Coronary artery (tissue), 2 donors: ENCODE data around the gene DCHS1.

Experiments used
- DNase-seq: peaks from one replicate; pipeline ENCODE4 v3.0.0-alpha.2; 2017; ENCODE audit warnings: low spot score
- H3K27ac ChIP-seq, 2 donors: fragments of 200-600 bp; sonication (generic); one replicate each; pipeline ENCODE4 v1.5.1; 2016 to 2019
- H3K4me3 ChIP-seq: fragments of 200-600 bp; sonication (generic); 2 replicates; pipeline ENCODE4 v1.5.1; 2016; ENCODE audit warnings: mild to moderate bottlenecking, moderate library complexity
- TF ChIP-seq, protein P1 (sequence below): fragments of 200-600 bp; sonication (generic); IDR thresholded peaks from one replicate; pipeline ENCODE4 v1.5.1; 2019; ENCODE audit warnings: antibody characterized with exemption

The DCHS1 gene

GRCh38 chr11:6619004-6619745 is 36.4 kb downstream of the DCHS1 start, which contains the start of gene TPP1:
TPP1 (minus strand) TSS chr11:6619422; CDS start chr11:6619400, 22 bp downstream.
- H3K4me3 ChIP-seq = peak within 1 kb of the TSS; percentile 96
- TF ChIP-seq, protein P1, sequence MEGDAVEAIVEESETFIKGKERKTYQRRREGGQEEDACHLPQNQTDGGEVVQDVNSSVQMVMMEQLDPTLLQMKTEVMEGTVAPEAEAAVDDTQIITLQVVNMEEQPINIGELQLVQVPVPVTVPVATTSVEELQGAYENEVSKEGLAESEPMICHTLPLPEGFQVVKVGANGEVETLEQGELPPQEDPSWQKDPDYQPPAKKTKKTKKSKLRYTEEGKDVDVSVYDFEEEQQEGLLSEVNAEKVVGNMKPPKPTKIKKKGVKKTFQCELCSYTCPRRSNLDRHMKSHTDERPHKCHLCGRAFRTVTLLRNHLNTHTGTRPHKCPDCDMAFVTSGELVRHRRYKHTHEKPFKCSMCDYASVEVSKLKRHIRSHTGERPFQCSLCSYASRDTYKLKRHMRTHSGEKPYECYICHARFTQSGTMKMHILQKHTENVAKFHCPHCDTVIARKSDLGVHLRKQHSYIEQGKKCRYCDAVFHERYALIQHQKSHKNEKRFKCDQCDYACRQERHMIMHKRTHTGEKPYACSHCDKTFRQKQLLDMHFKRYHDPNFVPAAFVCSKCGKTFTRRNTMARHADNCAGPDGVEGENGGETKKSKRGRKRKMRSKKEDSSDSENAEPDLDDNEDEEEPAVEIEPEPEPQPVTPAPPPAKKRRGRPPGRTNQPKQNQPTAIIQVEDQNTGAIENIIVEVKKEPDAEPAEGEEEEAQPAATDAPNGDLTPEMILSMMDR = no peak
- DNase-seq = peak; percentile 96
- H3K27ac ChIP-seq = peak within 1 kb of the TSS; percentile 85 to 95

GRCh38 chr11:6618117-6619003 is 37.2 kb downstream of the DCHS1 start:
- Histone ChIP-seq H3K27ac (peak overlapping the region; percentile 85 to 95), H3K4me3 (peak overlapping the region; percentile 96)
- TF ChIP-seq, protein P1 = no peak
- no peak for DNase-seq

GRCh38 chr11:6617315-6617781 is 38.3 kb downstream of the DCHS1 start:
- Histone ChIP-seq H3K4me3 (peak overlapping the region; percentile 96), H3K27ac (peak overlapping the region in 1 of 2 donors; percentile 95)
- DNase-seq = no peak
- TF ChIP-seq, protein P1 = no peak

DNA sequence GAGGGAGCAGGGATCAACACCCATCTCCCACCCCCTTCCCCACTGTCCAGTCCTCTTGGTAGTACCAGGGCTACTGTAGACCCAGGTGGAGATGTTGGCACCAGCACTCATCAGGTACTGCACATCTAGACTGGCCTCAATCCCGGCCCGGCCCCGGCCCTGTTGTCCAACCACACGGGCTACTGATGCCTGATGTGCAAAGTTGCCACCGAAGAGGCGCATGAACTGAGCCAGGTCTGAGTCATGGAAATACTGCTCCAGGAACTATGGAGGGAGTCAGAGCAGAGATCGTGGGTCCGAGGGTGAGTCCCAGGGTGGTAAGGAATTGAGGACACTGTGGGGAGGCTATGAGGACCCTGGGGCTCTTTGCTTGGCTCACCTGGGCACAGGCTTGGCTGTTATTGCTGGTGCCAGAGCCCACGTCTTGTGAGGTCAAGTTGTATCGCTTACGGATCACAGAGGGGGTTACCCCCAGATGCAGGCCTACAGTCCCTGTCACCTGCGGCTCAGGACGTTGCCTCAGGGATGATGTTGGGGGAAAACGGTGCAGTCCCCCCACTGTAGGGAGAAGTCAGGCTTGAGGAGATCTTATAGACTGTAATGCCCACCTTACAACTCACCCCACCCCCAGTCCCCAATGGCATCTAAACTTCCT is 38.9 kb downstream of the DCHS1 start:
- no peak overlapping the region for H3K27ac ChIP-seq
- H3K4me3 ChIP-seq = no peak overlapping the region
- no peak for DNase-seq
- TF ChIP-seq, protein P1 = no peak

DNA sequence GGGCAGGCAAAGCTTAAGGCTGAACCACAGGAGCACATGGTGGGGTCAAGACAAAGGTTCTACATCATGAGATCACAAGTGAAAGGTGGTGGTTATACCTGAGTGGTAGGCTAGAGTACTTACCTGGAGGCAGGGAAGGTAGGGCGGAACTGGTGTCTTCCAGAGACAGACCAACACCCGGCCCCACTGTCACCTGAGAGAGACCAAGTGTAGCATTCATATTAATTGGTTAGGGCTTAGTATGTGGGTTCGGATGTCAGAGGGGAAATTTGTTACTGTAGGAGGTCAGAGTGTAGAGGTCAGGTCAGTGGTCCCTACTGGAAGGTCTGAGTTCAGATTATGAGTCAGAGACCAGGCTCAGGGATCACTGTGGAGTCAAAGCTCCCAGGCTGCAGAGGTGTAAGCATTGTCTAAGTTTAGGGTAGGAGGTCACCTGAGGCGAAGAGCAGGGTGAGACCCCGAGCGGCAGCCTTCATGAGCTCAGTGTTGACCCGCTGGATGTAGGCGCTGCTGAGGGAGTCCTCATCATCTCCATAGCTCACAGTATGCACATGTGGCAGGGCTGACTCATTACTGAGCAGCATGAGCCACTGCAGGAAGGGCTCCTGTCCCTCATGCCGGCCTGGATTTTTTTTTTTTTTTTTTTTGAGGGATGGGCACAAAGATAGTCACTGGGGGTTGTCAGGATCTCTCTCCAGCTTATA is 39.6 kb downstream of the DCHS1 start:
- Histone ChIP-seq H3K4me3 (no peak overlapping the region), H3K27ac (no peak overlapping the region)
- TF ChIP-seq, protein P1 = no peak
- DNase-seq = no peak

- DNase-seq = peak; percentile 62
- Histone ChIP-seq H3K4me3 (no peak overlapping the region), H3K27ac (no peak overlapping the region)
- TF ChIP-seq, protein P1 = no peak
Measured at GRCh38 chr11:6615046-6615445, 40.6 kb downstream of the DCHS1 start.
